ENCODE measurements around the gene DHODH. TPM values are rescaled to one million over a fixed set of nuclear protein-coding genes. Genes with fewer than 3 reads are reported as not detected.

The DHODH gene
- total and polyA plus RNA-seq, 10 of the 15 experiments (the other 5 are each of a cell fraction or from before 2014, with no cell fraction given): 3.4 to 23.3 (median 13.2) TPM

DNA sequence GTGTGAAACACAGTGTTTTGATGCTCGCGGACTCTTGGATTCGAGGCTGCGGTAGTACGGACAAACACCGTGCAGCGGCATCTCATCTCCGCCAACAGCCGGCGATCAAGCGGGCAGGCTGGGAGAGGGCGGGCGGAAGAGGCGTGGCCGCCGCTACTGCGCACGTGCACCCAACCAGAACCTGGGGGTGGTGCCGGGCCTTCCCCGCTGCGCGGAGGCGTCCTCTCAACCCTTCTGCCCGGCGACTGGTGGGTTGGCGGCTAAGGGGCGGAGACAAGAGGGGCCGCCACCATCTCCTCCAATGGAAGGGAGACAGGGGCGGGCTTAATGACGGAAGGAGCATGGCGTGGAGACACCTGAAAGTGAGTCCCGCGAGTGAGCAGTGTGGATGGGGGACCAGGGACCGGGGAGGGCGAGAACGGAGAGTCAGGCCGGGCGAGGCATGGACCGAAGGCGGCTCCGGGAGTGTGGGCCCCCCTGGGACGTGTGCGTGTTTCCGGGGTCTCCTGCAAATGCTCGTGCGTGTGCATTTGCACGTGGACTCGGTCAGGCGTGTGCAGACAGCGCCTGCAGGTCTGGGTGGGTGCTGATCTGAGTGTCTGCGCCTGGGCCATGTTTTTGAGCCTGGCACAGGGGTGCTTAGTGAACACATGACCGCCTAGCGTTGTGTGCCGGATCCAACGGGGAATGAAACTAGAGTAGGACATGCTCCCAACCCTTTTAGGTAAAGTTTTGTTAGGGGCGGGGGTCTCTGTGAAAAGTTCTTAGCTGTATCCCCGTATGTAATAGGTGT lies at the start of gene DHODH (continued):
- TF ChIP-seq, protein P1, sequence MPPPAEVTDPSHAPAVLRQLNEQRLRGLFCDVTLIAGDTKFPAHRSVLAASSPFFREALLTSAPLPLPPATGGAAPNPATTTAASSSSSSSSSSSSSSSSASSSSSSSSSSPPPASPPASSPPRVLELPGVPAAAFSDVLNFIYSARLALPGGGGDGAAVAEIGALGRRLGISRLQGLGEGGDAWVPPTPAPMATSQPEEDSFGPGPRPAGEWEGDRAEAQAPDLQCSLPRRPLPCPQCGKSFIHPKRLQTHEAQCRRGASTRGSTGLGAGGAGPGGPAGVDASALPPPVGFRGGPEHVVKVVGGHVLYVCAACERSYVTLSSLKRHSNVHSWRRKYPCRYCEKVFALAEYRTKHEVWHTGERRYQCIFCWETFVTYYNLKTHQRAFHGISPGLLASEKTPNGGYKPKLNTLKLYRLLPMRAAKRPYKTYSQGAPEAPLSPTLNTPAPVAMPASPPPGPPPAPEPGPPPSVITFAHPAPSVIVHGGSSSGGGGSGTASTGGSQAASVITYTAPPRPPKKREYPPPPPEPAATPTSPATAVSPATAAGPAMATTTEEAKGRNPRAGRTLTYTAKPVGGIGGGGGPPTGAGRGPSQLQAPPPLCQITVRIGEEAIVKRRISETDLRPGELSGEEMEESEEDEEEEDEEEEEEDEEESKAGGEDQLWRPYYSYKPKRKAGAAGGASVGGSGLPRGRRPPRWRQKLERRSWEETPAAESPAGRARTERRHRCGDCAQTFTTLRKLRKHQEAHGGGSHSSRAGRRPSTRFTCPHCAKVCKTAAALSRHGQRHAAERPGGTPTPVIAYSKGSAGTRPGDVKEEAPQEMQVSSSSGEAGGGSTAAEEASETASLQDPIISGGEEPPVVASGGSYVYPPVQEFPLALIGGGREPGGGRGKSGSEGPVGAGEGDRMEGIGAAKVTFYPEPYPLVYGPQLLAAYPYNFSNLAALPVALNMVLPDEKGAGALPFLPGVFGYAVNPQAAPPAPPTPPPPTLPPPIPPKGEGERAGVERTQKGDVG (CRISPR knock-in tag; IDR thresholded peaks at IDR 0.05): no peak
- TF ChIP-seq, protein P2, sequence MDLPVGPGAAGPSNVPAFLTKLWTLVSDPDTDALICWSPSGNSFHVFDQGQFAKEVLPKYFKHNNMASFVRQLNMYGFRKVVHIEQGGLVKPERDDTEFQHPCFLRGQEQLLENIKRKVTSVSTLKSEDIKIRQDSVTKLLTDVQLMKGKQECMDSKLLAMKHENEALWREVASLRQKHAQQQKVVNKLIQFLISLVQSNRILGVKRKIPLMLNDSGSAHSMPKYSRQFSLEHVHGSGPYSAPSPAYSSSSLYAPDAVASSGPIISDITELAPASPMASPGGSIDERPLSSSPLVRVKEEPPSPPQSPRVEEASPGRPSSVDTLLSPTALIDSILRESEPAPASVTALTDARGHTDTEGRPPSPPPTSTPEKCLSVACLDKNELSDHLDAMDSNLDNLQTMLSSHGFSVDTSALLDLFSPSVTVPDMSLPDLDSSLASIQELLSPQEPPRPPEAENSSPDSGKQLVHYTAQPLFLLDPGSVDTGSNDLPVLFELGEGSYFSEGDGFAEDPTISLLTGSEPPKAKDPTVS (IDR thresholded peaks at IDR 0.05; ENCODE audit: low read depth, low read length): no peak
- no peak for TF ChIP-seq JUND (IDR thresholded peaks at IDR 0.05; ENCODE audit: low read depth, low read length)
- no peak for TF ChIP-seq RCOR1 (conservative IDR thresholded peaks at IDR 0.05; ENCODE audit: low read depth, low read length)
- peak; percentile 73; the same call in 1 of the 2 replicates for TF ChIP-seq PML (IDR thresholded peaks at IDR 0.05; ENCODE audit: low read length)
- TF ChIP-seq, protein P3, sequence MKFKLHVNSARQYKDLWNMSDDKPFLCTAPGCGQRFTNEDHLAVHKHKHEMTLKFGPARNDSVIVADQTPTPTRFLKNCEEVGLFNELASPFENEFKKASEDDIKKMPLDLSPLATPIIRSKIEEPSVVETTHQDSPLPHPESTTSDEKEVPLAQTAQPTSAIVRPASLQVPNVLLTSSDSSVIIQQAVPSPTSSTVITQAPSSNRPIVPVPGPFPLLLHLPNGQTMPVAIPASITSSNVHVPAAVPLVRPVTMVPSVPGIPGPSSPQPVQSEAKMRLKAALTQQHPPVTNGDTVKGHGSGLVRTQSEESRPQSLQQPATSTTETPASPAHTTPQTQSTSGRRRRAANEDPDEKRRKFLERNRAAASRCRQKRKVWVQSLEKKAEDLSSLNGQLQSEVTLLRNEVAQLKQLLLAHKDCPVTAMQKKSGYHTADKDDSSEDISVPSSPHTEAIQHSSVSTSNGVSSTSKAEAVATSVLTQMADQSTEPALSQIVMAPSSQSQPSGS (IDR thresholded peaks at IDR 0.05; ENCODE audit: low read length): no peak
- TF ChIP-seq, protein P4, sequence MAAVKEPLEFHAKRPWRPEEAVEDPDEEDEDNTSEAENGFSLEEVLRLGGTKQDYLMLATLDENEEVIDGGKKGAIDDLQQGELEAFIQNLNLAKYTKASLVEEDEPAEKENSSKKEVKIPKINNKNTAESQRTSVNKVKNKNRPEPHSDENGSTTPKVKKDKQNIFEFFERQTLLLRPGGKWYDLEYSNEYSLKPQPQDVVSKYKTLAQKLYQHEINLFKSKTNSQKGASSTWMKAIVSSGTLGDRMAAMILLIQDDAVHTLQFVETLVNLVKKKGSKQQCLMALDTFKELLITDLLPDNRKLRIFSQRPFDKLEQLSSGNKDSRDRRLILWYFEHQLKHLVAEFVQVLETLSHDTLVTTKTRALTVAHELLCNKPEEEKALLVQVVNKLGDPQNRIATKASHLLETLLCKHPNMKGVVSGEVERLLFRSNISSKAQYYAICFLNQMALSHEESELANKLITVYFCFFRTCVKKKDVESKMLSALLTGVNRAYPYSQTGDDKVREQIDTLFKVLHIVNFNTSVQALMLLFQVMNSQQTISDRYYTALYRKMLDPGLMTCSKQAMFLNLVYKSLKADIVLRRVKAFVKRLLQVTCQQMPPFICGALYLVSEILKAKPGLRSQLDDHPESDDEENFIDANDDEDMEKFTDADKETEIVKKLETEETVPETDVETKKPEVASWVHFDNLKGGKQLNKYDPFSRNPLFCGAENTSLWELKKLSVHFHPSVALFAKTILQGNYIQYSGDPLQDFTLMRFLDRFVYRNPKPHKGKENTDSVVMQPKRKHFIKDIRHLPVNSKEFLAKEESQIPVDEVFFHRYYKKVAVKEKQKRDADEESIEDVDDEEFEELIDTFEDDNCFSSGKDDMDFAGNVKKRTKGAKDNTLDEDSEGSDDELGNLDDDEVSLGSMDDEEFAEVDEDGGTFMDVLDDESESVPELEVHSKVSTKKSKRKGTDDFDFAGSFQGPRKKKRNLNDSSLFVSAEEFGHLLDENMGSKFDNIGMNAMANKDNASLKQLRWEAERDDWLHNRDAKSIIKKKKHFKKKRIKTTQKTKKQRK (IDR thresholded peaks at IDR 0.05; ENCODE audit: low read depth, low read length): no peak
- TF ChIP-seq NR2C2 (IDR thresholded peaks at IDR 0.05; ENCODE audit: borderline replicate concordance, control insufficient read depth, insufficient read length, low read depth): no peak
- 0 out of 2 replicates have a peak, but pooled peaks have one; percentile 32 for TF ChIP-seq POLR2AphosphoS2 (IDR thresholded peaks at IDR 0.05; ENCODE audit: low read depth, low read length)
- TF ChIP-seq SMC3 (IDR thresholded peaks at IDR 0.05; ENCODE audit: borderline replicate concordance, low read length): no peak
- TF ChIP-seq, protein P5, sequence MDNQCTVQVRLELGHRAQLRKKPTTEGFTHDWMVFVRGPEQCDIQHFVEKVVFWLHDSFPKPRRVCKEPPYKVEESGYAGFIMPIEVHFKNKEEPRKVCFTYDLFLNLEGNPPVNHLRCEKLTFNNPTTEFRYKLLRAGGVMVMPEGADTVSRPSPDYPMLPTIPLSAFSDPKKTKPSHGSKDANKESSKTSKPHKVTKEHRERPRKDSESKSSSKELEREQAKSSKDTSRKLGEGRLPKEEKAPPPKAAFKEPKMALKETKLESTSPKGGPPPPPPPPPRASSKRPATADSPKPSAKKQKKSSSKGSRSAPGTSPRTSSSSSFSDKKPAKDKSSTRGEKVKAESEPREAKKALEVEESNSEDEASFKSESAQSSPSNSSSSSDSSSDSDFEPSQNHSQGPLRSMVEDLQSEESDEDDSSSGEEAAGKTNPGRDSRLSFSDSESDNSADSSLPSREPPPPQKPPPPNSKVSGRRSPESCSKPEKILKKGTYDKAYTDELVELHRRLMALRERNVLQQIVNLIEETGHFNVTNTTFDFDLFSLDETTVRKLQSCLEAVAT (IDR thresholded peaks at IDR 0.05): 0 out of 2 replicates have a peak, but pooled peaks have one; percentile 33
- TF ChIP-seq SIN3A (IDR thresholded peaks at IDR 0.05; ENCODE audit: low read depth, low read length): peak; percentile 67
- peak; percentile 95 for TF ChIP-seq MXI1 (IDR thresholded peaks at IDR 0.05; ENCODE audit: low read depth, low read length)
- TF ChIP-seq ZSCAN29 (IDR thresholded peaks at IDR 0.05): no peak
- no peak for TF ChIP-seq NR2F1 (conservative IDR thresholded peaks at IDR 0.05)

Data from GM12878 (cell line).